Measurements from ENCODE around the gene GTPBP1.
A peak's percentile ranks its signal among the peaks of the same experiment; 100 is the strongest.

GTPBP1 gene

GRCh38 chr22:38704654-38705234 is 1.0 kb upstream of the GTPBP1 start:
- peak; percentile 58 for DNase-seq

GRCh38 chr22:38706101-38706900 is 557 bp downstream of the GTPBP1 start:
- peak; percentile 69 for DNase-seq

- no peak for DNase-seq
Observed at GRCh38 chr22:38706901-38707195, 1.1 kb downstream of the GTPBP1 start.

GRCh38 chr22:38707346-38707745 is 1.6 kb downstream of the GTPBP1 start:
- DNase-seq: peak; percentile 43

- DNase-seq: no peak
Observed at GRCh38 chr22:38707984-38708383, 2.2 kb downstream of the GTPBP1 start.

- no peak for DNase-seq
Observed at GRCh38 chr22:38709306-38709705, 3.6 kb downstream of the GTPBP1 start.

- no peak for DNase-seq
Observed at GRCh38 chr22:38710351-38710750, 4.6 kb downstream of the GTPBP1 start.

GRCh38 chr22:38710866-38711265 is 5.1 kb downstream of the GTPBP1 start:
- DNase-seq: no peak

- DNase-seq: no peak
Observed at GRCh38 chr22:38712486-38713207, 6.9 kb downstream of the GTPBP1 start.

- no peak for DNase-seq
Observed at GRCh38 chr22:38713921-38714320, 8.2 kb downstream of the GTPBP1 start.

GRCh38 chr22:38715176-38715764 is 9.5 kb downstream of the GTPBP1 start:
- peak; percentile 16 for DNase-seq

GRCh38 chr22:38715852-38716251 is 10.1 kb downstream of the GTPBP1 start:
- DNase-seq: no peak

- no peak for DNase-seq
Observed at GRCh38 chr22:38716271-38716670, 10.5 kb downstream of the GTPBP1 start.

- DNase-seq: no peak
Observed at GRCh38 chr22:38716826-38717225, 11.1 kb downstream of the GTPBP1 start.

- no peak for DNase-seq
Observed at GRCh38 chr22:38717244-38717643, 11.5 kb downstream of the GTPBP1 start.

GRCh38 chr22:38718414-38718813 is 12.7 kb downstream of the GTPBP1 start:
- peak; percentile 84 for DNase-seq

- DNase-seq: no peak
Observed at GRCh38 chr22:38719196-38719595, 13.5 kb downstream of the GTPBP1 start.

- no peak for DNase-seq
Observed at GRCh38 chr22:38720350-38720749, 14.6 kb downstream of the GTPBP1 start.

GRCh38 chr22:38721551-38721950 is 15.8 kb downstream of the GTPBP1 start:
- no peak for DNase-seq

- DNase-seq: no peak
Observed at GRCh38 chr22:38724176-38724575, 18.4 kb downstream of the GTPBP1 start.

- DNase-seq: peak; percentile 54
Observed at GRCh38 chr22:38724926-38725571, 19.3 kb downstream of the GTPBP1 start.

GRCh38 chr22:38725900-38726655 is 20.3 kb downstream of the GTPBP1 start:
- no peak for DNase-seq

All from NCI-H69 (cell line).